HepG2 (cell line): ENCODE results near the gene MGMT. TPM values are rescaled to one million over a fixed set of nuclear protein-coding genes. Genes with fewer than 3 reads are reported as not detected.

Experiments
- ATAC-seq: fragments of 200-7000 bp; cut with Tn5 transposase; 3 replicates; pipeline ENCODE4 v1.9.1; 2020; ENCODE audit warnings: mild to moderate bottlenecking, moderate library complexity
- BruUV-seq: library from RNA; stranded (reverse); fragments of 400-500 nt; replicated peaks from 2 replicates; lab custom pipeline; 2021; lab: Mats Ljungman, UMichigan
- CTCF ChIA-PET: fragments of 300-600 bp; formaldehyde crosslinking; extraction: SDS; loops from one replicate; lab custom pipeline; 2021; ENCODE audit warnings: low total read pairs, inconsistent platforms, low intra/inter-chr PET ratio; lab: Yijun Ruan, JAX
- POLR2A ChIA-PET: fragments of 350-600 bp; sonication (Branson Sonifier 250); formaldehyde crosslinking; loops from one replicate; lab custom pipeline; 2020; ENCODE audit warnings: antibody characterized with exemption, inconsistent platforms; lab: Yijun Ruan, JAX
- DNase-seq: peaks from one replicate; pipeline ENCODE4 v3.0.0-alpha.2; 2015; ENCODE audit warnings: low spot score
- FAIRE-seq: peaks from 3 replicates; lab custom pipeline; 2011; peaks lifted over from hg19 to GRCh38; lab: Jason Lieb, UNC
- H2AFZ ChIP-seq: one replicate; pipeline ENCODE4 v1.6.1; 2011; ENCODE audit warnings: low read length, inconsistent platforms
- H3K27ac ChIP-seq: fragments of 300-600 bp; 3 replicates; pipeline ENCODE4 v1.8.0; 2011; ENCODE audit warnings: mixed run types, mild to moderate bottlenecking, mixed read lengths, low read length, inconsistent platforms; ENCODE audit not compliant: insufficient read depth; ENCODE audit errors: extremely low read length
- H3K27me3 ChIP-seq, 2 experiments: fragments of 200-600 bp in 1 of 2; 2 replicates in 1 of 2; 3 replicates in 1 of 2; pipeline versions ENCODE4 v1.6.0 to v1.8.0; 2011; ENCODE audit warnings: low read length in 2 of 2, mild to moderate bottlenecking in 2 of 2, moderate library complexity in 2 of 2, inconsistent platforms in 1 of 2; ENCODE audit not compliant: insufficient read depth in 2 of 2, control insufficient read depth in 1 of 2
- H3K36me3 ChIP-seq, 2 experiments: fragments of 200-600 bp in 1 of 2; replicated peaks in 1 of 2; 2 replicates in 1 of 2; 3 replicates in 1 of 2; pipeline versions ENCODE4 v1.5.1 to v1.8.0; 2011; ENCODE audit warnings: low read length in 2 of 2, inconsistent platforms in 1 of 2; ENCODE audit not compliant: insufficient read depth in 2 of 2, control insufficient read depth in 1 of 2
- H3K4me1 ChIP-seq: 2 replicates; pipeline ENCODE4 v1.5.1; 2012; ENCODE audit warnings: low read length, inconsistent platforms; ENCODE audit not compliant: insufficient read depth
- H3K4me2 ChIP-seq: 2 replicates; pipeline ENCODE4 v1.6.0; 2011; ENCODE audit warnings: low read depth, low read length, inconsistent platforms
- H3K4me3 ChIP-seq, 3 experiments: fragments of 200-600 bp in 1 of 3; sonication (generic), shearing (Covaris generic) in 1 of 3; replicated peaks in 1 of 3; 2 replicates each; pipeline ENCODE4 v1.5.1; 2011 to 2016; ENCODE audit warnings: low read length in 3 of 3, inconsistent platforms in 2 of 3, low read depth in 2 of 3, mild to moderate bottlenecking in 2 of 3, control low read depth in 1 of 3, mixed read lengths in 1 of 3; ENCODE audit not compliant: insufficient read depth in 1 of 3
- H3K79me2 ChIP-seq: one replicate; pipeline ENCODE4 v1.6.1; 2011; ENCODE audit warnings: low read length, inconsistent platforms; ENCODE audit not compliant: insufficient read depth
- H3K9ac ChIP-seq: 2 replicates; pipeline ENCODE4 v1.6.0; 2011; ENCODE audit warnings: mild to moderate bottlenecking, low read depth, low read length, inconsistent platforms; ENCODE audit not compliant: insufficient read depth
- H3K9me3 ChIP-seq: 2 replicates; pipeline ENCODE4 v1.5.1; 2012; ENCODE audit warnings: mild to moderate bottlenecking, low read length
- H4K20me1 ChIP-seq: 2 replicates; pipeline ENCODE4 v1.6.0; 2011; ENCODE audit warnings: inconsistent platforms, mild to moderate bottlenecking, low read length, moderate library complexity; ENCODE audit not compliant: insufficient read depth
- DDIT3 ChIP-seq: sonication (generic); formaldehyde crosslinking; IDR thresholded peaks from 2 replicates; pipeline ENCODE4 v1.4.0; 2020; ENCODE audit warnings: mild to moderate bottlenecking, missing genetic modification reagents
- DMAP1 ChIP-seq: IDR thresholded peaks from 2 replicates; pipeline ENCODE4 v1.6.1; 2016
- NFKB2 ChIP-seq: sonication (generic); formaldehyde crosslinking; IDR thresholded peaks from 2 replicates; pipeline ENCODE4 v1.4.0; 2020; ENCODE audit warnings: missing genetic modification reagents, borderline replicate concordance
- PHF20 ChIP-seq: sonication (generic); formaldehyde crosslinking; IDR thresholded peaks from 2 replicates; pipeline ENCODE4 v1.5.0; 2020; ENCODE audit warnings: mild to moderate bottlenecking, missing genetic modification reagents
- RBAK ChIP-seq: sonication (generic); formaldehyde crosslinking; IDR thresholded peaks from 2 replicates; pipeline ENCODE4 v1.5.1; 2020; ENCODE audit warnings: mild to moderate bottlenecking, missing genetic modification reagents
- RFXANK ChIP-seq: IDR thresholded peaks from 2 replicates; pipeline ENCODE4 v1.6.1; 2016
- SNAPC2 ChIP-seq: sonication (generic); formaldehyde crosslinking; IDR thresholded peaks from 2 replicates; pipeline ENCODE4 v1.8.1; 2022; ENCODE audit warnings: mild to moderate bottlenecking, missing genetic modification reagents
- ZKSCAN8 ChIP-seq: IDR thresholded peaks from 2 replicates; pipeline ENCODE4 v1.6.1; 2016; ENCODE audit warnings: borderline replicate concordance, missing genetic modification reagents, missing compliant biosample characterization
- ZNF816 ChIP-seq: sonication (generic); formaldehyde crosslinking; IDR thresholded peaks from 2 replicates; pipeline ENCODE4 v1.8.0; 2022; ENCODE audit warnings: missing genetic modification reagents, mild to moderate bottlenecking, borderline replicate concordance
- WGBS: methylation state at CpG from one replicate; pipeline ENCODE4 v1.1.6; 2017; ENCODE audit warnings: low lambda C conversion rate; 5-methylcytosine and 5-hydroxymethylcytosine counted together
- in situ Hi-C: cut with HindIII; loops from 2 replicates; pipeline ENCODE4 v1.10.0; 2017; ENCODE audit warnings: low pct_unique_long_range_greater_than_20kb; ENCODE audit not compliant: extremely low pct_ligation_motif_present
- intact Hi-C: fragments of 100-400 bp; cut with micrococcal nuclease; formaldehyde crosslinking; loops from one replicate; pipeline ENCODE4 v1.10.0; 2022; ENCODE audit not compliant: unreplicated experiment
- polyA plus RNA-seq, 8 experiments: library from polyadenylated mRNA; depleted of rRNA in 3 of 8; stranded (reverse) in 7 of 8; unstranded in 1 of 8; fragments of >200 nt; fragmentation: Illumina TruSeq in 4 of 8; extraction: Trizol in 4 of 8; gene quantifications; 2 replicates each; pipeline versions ENCODE4 v1.2.1 to v1.2.3, GENCODE V29; 2011 to 2016; ENCODE audit warnings: low read depth in 4 of 8, missing spikeins in 1 of 8, mixed read lengths in 1 of 8; ENCODE audit not compliant: insufficient read depth in 1 of 8
- total RNA-seq, 5 experiments: library from RNA; depleted of rRNA; stranded (reverse); fragments of >200 nt; fragmentation: Illumina TruSeq; extraction: Trizol; gene quantifications; 2 replicates each; pipeline ENCODE4 v1.2.3, GENCODE V29; 2016; ENCODE audit warnings: low read depth in 1 of 5
- TF ChIP-seq, protein P1 (sequence below): sonication (generic); formaldehyde crosslinking; IDR thresholded peaks from 2 replicates; pipeline ENCODE4 v1.5.0; 2020; ENCODE audit warnings: mild to moderate bottlenecking, missing genetic modification reagents

Gene MGMT
- total and polyA plus RNA-seq, 2 of the 13 experiments (the other 11 are each of a cell fraction or from before 2014, with no cell fraction given), result 12.0 to 19.5 TPM

DNA sequence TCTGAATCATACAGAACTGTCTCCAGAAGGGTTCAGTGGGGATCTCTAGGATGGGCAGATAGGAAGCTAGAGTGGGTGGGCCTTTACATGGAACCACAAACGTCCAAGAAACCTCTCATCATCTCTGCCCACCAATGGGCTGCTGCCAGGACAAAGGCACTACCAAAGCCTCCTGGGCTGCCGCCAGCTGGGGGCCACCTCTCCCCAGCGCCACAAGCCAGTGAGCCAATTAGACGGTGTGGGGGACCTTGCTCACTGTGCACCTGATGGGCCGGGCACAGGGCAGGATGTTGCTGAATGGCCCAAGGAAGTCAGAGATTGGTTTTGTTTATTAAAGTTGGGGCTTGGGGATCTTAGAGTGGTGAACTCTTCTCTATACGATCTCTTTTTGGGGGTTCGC lies 242.1 kb downstream of the MGMT start:
- 90% methylated on average over 6 of the region's 7 CpGs for WGBS
- no TSS peak for BruUV-seq
- Histone ChIP-seq H3K27me3 (no peaks in the 10 kb centered on the region), H3K9ac (no peak overlapping the region), H2AFZ (no peak overlapping the region), H3K27ac (no peak overlapping the region), H3K36me3 (0 out of 5 replicates have a peak, but pooled peaks cover 1 to 3% of the 10 kb centered on the region in 2 experiments), H4K20me1 (no peaks in the 10 kb centered on the region), H3K4me1 (no peaks in the 10 kb centered on the region), H3K9me3 (no peaks in the 10 kb centered on the region), H3K79me2 (no peaks in the 10 kb centered on the region), H3K4me2 (no peak overlapping the region), H3K4me3 (no peak overlapping the region)
- no peak for ATAC-seq
- no peak for FAIRE-seq
- ChIA-PET POLR2A (no interaction called here), CTCF (no interaction called here)
- no peak for DNase-seq
- in situ Hi-C loops, result no loop called here
- intact Hi-C loops, result no loop called here
- TF ChIP-seq ZKSCAN8 (no peak), DMAP1 (no peak), DDIT3 (no peak), PHF20 (CRISPR knock-in tag) (no peak), SNAPC2 (no peak), NFKB2 (CRISPR knock-in tag) (no peak), RFXANK (CRISPR knock-in tag) (no peak), ZNF816 (CRISPR knock-in tag) (no peak), RBAK (no peak)
- TF ChIP-seq, protein P1, sequence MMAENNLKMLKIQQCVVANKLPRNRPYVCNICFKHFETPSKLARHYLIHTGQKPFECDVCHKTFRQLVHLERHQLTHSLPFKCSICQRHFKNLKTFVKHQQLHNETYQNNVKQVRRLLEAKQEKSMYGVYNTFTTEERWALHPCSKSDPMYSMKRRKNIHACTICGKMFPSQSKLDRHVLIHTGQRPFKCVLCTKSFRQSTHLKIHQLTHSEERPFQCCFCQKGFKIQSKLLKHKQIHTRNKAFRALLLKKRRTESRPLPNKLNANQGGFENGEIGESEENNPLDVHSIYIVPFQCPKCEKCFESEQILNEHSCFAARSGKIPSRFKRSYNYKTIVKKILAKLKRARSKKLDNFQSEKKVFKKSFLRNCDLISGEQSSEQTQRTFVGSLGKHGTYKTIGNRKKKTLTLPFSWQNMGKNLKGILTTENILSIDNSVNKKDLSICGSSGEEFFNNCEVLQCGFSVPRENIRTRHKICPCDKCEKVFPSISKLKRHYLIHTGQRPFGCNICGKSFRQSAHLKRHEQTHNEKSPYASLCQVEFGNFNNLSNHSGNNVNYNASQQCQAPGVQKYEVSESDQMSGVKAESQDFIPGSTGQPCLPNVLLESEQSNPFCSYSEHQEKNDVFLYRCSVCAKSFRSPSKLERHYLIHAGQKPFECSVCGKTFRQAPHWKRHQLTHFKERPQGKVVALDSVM (CRISPR knock-in tag), result no peak
